Stimulated activated naive CD8-positive, alpha-beta T cell treated with anti-CD3 and anti-CD28 coated beads, Interleukin-15, Interleukin-2, amounts not matched to agents 100 ng/mL and 50 ng/mL, for 24 hours (primary cell): ENCODE data around the gene ARHGAP28.

Experiments used
- H3K27ac Mint-ChIP-seq: one replicate; pipeline ENCODE4 v1.8.0; 2021; ENCODE audit warnings: mild to moderate bottlenecking, mixed read lengths
- H3K27me3 Mint-ChIP-seq: one replicate; pipeline ENCODE4 v1.8.0; 2021; ENCODE audit warnings: mixed read lengths
- H3K36me3 Mint-ChIP-seq: one replicate; pipeline ENCODE4 v1.8.0; 2021; ENCODE audit warnings: low read depth, mixed read lengths
- H3K4me1 Mint-ChIP-seq: one replicate; pipeline ENCODE4 v1.8.0; 2021; ENCODE audit warnings: low read depth, mixed read lengths
- H3K4me3 Mint-ChIP-seq: one replicate; pipeline ENCODE4 v1.8.0; 2021; ENCODE audit warnings: mild to moderate bottlenecking, mixed read lengths
- H3K9me3 Mint-ChIP-seq: one replicate; pipeline ENCODE4 v1.8.0; 2021; ENCODE audit warnings: mixed read lengths

Gene ARHGAP28, protein sequence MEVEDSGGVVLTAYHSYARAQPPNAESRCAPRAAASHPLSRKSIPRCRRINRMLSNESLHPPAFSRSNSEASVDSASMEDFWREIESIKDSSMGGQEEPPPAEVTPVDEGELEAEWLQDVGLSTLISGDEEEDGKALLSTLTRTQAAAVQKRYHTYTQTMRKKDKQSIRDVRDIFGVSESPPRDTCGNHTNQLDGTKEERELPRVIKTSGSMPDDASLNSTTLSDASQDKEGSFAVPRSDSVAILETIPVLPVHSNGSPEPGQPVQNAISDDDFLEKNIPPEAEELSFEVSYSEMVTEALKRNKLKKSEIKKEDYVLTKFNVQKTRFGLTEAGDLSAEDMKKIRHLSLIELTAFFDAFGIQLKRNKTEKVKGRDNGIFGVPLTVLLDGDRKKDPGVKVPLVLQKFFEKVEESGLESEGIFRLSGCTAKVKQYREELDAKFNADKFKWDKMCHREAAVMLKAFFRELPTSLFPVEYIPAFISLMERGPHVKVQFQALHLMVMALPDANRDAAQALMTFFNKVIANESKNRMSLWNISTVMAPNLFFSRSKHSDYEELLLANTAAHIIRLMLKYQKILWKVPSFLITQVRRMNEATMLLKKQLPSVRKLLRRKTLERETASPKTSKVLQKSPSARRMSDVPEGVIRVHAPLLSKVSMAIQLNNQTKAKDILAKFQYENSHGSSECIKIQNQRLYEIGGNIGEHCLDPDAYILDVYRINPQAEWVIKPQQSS

DNA sequence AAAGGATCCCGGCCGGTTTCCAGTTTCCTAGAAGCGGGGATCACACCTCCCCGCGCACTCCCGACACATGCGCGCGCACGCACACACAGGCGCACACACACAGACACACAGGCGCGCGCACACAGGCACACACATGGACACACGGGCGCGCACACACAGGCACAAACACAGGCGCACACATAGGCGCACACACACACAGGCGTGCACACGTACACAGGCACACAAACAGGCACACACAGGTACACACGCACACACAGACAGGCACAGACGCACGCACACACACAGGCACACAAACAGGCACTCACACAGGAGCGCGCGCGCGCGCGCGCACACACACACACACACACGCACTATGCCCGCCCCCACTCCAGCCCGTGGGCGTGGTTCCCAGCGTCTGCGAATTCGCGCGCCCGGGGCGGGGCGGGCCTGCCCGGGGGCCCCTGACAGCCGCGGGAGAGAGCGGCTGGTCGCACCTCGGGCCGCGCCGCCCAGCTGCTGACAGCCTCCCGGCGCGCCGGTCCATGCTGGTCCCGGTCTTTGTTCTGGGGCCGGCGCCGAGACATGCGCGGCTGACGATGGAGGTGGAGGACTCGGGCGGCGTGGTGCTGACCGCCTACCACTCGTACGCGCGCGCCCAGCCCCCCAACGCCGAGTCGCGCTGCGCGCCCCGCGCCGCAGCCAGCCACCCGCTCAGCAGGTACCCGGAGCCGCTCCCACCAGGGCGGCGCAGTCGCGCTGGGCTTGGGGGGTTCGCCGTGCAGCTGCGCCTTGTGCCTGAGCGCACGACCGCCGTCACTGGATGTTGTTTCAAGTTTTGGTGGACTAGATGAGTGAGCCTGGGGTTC lies at the start of gene ARHGAP28:
ARHGAP28 (plus strand) TSS at position 470 of the 845 bp plus-strand sequence; CDS start at position 576, 106 bp downstream.
- no peaks in the 10 kb centered on the region for H3K36me3 Mint-ChIP-seq
- H3K27me3 Mint-ChIP-seq: peaks cover 43% of the 10 kb centered on the region
- peak within 1 kb of the TSS; percentile 73 for H3K4me3 Mint-ChIP-seq
- H3K9me3 Mint-ChIP-seq: no peaks in the 10 kb centered on the region
- H3K27ac Mint-ChIP-seq: no peak within 1 kb of the TSS
- H3K4me1 Mint-ChIP-seq: peaks cover 7% of the 10 kb centered on the region

DNA sequence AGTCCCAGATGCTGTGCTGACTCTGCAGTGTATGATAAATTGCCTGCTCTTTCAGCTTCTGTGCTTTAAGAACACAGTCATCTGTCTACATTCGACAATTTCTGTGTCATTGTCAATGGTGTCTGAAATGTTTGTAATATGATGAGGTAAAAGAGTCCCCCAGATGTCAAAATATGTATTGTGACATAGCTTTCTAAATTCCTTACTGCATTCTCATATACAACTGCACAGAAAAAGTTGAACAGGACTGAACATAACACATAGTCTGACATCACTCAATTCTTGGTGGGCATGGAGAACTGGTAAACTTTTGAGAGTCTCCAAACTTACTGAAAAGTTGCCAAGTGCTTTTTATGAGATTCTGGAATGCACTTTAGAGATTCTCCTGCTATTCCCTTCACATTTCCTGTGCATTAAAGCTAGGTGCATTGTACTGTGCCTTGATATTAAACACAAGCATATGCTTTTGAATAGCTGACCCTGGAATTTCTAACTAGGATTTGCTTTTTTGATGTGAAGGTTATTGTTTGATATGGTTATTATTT lies 48.1 kb upstream of the ARHGAP28 start:
- Mint-ChIP-seq H3K4me1 (no peaks in the 10 kb centered on the region), H3K27me3 (no peaks in the 10 kb centered on the region), H3K4me3 (no peak overlapping the region), H3K9me3 (peaks cover 8% of the 10 kb centered on the region), H3K27ac (no peak overlapping the region), H3K36me3 (no peaks in the 10 kb centered on the region)

DNA sequence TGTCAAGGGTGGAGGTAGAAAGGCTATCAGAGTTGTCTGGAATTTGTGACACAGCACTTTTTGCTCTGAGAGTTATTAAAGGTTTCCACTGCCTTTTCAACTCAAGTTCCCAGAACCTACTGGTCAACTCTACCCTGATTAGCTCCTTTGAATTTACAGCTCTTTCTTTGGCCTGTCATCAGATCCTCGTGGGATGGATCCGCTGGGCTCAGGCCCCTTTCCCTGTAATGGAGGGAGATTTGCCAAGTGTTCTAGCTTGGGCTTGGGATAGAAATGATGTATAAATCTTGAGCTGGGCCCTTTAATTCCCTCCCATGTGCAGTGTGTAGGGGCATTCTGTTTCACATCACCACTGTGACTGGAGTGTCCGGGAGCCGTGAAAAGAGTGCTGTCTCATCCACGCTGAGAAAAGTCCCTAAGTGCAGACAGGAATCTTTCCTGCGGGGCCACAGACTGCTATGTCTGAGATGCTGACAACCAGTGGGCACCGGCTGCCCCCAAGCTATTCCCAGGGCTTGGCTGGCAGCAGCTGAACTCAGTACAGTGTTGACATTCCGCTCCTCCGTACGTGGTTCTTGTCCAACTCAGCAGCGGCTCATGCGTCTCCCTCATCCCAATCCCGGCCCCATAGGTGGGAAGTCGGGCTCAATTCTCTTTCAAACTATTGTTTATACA lies 46.9 kb upstream of the ARHGAP28 start:
- H3K27ac Mint-ChIP-seq: no peak overlapping the region
- no peaks in the 10 kb centered on the region for H3K4me1 Mint-ChIP-seq
- no peaks in the 10 kb centered on the region for H3K27me3 Mint-ChIP-seq
- no peak overlapping the region for H3K4me3 Mint-ChIP-seq
- H3K36me3 Mint-ChIP-seq: no peaks in the 10 kb centered on the region
- peaks cover 8% of the 10 kb centered on the region for H3K9me3 Mint-ChIP-seq

DNA sequence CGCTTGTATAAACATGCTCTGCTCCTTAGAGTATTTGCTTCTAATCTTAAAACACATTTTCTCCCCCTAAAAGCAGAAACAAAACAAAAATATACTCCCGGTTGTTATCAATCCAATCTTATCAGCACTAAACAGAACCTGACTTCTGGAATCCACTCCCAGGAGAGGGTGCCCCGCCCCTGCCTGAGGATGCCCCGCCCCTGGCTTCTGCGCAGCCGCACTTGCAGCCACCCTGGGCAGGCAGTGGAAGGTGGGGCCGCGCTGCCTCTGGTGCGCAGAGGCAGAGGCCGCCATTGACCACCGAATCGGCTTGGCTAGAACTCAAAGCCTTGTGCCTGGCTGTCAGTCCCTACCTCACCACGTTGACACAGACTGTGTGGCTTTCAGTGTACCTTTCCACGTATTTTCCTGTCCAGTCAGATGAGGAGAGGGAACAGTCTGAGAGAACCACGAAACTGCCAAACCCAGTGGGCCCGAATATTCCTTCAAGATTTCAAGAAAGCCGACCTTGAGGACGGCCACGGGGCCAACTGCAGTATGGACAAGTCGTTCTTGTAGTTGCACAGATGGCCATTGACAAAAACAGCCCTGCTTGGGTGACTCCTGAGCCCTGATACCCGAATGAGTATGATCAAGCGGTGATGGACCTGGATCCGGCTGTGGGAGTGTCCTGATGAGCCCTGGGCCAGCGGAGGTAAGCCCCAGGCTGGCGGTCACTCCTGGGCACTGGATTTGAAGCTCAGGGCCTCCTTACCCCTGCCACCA lies 46.2 kb upstream of the ARHGAP28 start:
- Mint-ChIP-seq H3K4me1 (no peaks in the 10 kb centered on the region), H3K27me3 (no peaks in the 10 kb centered on the region), H3K27ac (no peak overlapping the region), H3K4me3 (no peak overlapping the region), H3K36me3 (no peaks in the 10 kb centered on the region), H3K9me3 (peaks cover 8% of the 10 kb centered on the region)

DNA sequence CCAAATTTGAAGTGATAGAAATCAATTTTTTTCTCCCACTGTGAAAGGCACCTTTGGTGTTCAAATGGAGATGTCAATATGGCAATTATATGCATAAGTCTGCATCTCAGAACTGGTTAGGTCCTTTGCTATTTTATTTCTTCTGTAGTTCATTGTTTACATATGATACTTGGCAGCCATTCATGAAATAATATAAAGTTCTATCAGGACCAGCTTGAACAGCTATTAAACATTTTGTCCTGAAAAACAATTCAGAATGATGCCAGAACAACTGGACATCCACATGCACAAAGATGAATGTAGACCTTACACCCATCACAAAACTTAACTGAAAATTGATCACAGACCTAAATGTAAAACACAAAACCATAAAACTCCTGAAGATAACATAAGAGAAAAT lies 41.8 kb upstream of the ARHGAP28 start:
- no peak overlapping the region for H3K4me3 Mint-ChIP-seq
- no peaks in the 10 kb centered on the region for H3K4me1 Mint-ChIP-seq
- H3K9me3 Mint-ChIP-seq: peaks cover 8% of the 10 kb centered on the region
- no peak overlapping the region for H3K27ac Mint-ChIP-seq
- no peaks in the 10 kb centered on the region for H3K27me3 Mint-ChIP-seq
- H3K36me3 Mint-ChIP-seq: no peaks in the 10 kb centered on the region

DNA sequence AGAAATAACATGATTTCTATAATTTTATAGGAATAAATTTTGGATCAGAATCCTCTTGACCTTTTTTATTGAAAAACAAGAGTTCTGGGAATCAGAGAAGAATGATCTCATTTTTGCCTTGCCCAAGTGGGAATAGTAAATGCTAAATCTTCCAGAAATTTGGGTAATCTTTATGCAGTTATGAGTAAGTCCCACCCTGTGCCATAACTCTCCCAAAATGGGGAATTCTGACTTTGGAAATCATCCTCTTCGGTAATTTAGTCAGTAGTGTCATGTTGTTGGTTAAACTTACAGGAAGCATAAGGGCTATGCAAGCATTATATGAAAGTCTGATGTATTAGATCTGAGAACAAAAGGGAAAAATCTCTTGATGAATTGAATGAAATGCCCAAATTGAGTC lies 20.6 kb upstream of the ARHGAP28 start:
- H3K27me3 Mint-ChIP-seq: no peaks in the 10 kb centered on the region
- H3K4me3 Mint-ChIP-seq: no peak overlapping the region
- H3K9me3 Mint-ChIP-seq: peaks cover 15% of the 10 kb centered on the region
- no peak overlapping the region for H3K27ac Mint-ChIP-seq
- no peaks in the 10 kb centered on the region for H3K36me3 Mint-ChIP-seq
- no peaks in the 10 kb centered on the region for H3K4me1 Mint-ChIP-seq

DNA sequence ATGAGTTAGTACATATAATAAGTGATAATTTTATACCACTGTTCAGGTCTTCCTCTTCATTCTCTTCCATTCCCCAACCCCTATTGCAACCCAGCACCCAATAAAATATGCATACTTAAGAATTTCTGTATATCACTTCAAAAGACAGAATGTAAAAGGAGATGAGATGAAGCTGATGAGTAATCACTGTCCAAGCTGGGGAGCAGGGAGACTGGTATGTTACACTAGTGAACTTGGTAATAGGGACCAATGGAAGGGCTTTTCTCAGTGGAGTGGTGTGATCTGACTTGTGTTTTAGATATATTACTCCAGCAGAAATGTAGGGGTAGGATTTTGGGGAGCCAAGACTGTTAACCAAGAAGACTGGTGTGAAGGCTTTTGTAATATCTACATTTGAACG lies 18.0 kb upstream of the ARHGAP28 start:
- Mint-ChIP-seq H3K4me3 (no peak overlapping the region), H3K4me1 (no peaks in the 10 kb centered on the region), H3K27me3 (no peaks in the 10 kb centered on the region), H3K36me3 (no peaks in the 10 kb centered on the region), H3K27ac (no peak overlapping the region), H3K9me3 (peaks cover 11% of the 10 kb centered on the region)

DNA sequence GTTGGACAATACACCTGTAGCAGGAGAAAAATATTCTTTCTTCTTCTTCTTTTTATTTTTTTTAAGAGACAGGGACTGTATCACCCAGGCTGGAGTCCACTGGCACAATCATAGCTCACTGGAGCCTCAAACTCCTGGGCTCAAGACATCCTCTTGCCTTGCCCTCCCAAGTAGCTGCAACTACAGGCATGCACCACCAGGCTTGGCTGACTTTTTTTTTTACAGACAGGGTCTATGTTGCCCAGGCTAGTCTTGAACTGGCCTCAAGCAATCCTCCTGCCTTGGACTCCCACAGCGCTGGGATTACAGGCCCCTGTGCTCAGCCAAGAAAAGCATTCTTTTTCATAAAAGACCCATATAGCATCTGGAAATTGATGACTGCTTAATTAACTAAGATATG lies 17.1 kb upstream of the ARHGAP28 start:
- no peak overlapping the region for H3K27ac Mint-ChIP-seq
- no peaks in the 10 kb centered on the region for H3K4me1 Mint-ChIP-seq
- no peak overlapping the region for H3K4me3 Mint-ChIP-seq
- no peaks in the 10 kb centered on the region for H3K27me3 Mint-ChIP-seq
- peaks cover 6% of the 10 kb centered on the region for H3K9me3 Mint-ChIP-seq
- no peaks in the 10 kb centered on the region for H3K36me3 Mint-ChIP-seq

DNA sequence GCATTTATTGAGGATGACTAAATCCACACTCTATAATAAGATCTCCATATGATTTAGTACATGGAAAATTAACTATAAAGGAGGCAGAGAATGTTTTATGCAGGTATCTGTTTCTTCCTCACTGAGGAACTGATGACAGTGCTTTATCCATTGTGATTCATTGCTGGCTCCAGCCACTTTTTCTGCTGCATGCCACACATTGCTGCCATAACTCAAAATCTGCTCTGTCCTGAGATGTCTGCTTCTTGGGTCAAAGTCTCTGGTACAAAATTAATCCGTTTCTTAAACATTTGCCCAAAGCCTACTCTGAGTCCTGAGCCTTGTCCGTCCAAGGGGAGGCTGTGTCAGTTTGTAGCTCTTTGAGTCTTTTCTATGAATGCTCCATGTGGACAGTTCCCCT lies 15.5 kb upstream of the ARHGAP28 start:
- H3K4me1 Mint-ChIP-seq: no peaks in the 10 kb centered on the region
- peaks cover 9% of the 10 kb centered on the region for H3K9me3 Mint-ChIP-seq
- no peak overlapping the region for H3K27ac Mint-ChIP-seq
- H3K27me3 Mint-ChIP-seq: no peaks in the 10 kb centered on the region
- H3K4me3 Mint-ChIP-seq: no peak overlapping the region
- no peaks in the 10 kb centered on the region for H3K36me3 Mint-ChIP-seq

DNA sequence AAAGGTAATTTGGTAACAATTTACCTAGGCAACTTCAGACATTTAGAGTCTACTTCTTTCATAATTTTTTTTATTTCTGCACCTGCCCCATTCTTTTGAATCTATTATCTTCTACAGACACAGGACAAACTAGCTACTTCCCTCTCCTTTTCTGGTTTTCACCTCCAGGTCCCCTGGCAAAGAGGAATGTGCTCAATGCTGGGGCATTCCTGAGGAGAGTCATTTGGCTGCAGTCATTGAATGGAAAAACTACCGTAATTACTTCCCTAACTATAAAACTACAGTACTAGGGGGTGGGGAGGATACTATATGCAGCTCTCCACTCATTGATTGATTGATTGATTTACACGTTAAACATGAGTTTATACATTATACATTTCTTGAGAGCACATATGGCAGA lies 11.2 kb upstream of the ARHGAP28 start:
- Mint-ChIP-seq H3K9me3 (peaks cover 4% of the 10 kb centered on the region), H3K4me3 (no peak overlapping the region), H3K4me1 (no peaks in the 10 kb centered on the region), H3K27ac (no peak overlapping the region), H3K27me3 (no peaks in the 10 kb centered on the region), H3K36me3 (no peaks in the 10 kb centered on the region)

DNA sequence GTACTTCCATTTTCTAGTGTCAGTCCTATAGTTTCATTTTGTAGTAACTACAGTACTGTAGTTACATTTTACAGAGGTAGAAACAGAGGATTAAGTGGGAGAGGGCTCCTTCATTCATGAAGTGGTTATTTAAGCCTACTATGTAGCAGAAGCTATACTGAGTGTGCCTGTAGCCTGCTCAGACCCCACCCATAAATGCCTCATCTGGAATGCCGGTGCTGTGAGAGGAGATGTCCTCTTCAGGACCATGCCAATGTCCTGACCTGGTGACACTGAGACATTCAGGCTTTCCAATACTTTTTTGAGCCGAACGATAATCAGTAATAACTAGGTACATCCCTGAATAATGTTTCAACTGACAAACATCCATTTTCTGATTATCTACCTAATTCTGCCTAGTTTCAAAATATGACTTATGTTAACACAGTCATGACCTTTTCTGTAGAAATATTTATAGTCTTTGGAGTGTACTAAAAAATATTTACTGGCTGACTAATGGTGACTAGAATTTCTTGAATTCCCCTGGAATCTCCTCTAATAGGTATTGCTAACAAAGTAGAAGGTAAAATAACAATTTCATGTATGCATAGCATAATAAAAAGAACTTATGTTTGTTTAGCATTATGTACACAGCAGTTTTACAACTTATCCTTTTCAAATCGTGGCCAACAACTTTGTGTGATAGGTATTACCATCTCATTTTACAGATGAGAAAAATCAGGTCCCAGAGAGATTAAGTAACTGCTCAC lies 10.2 kb upstream of the ARHGAP28 start:
- Mint-ChIP-seq H3K9me3 (peaks cover 4% of the 10 kb centered on the region), H3K27me3 (no peaks in the 10 kb centered on the region), H3K4me1 (no peaks in the 10 kb centered on the region), H3K36me3 (no peaks in the 10 kb centered on the region), H3K4me3 (no peak overlapping the region), H3K27ac (no peak overlapping the region)

DNA sequence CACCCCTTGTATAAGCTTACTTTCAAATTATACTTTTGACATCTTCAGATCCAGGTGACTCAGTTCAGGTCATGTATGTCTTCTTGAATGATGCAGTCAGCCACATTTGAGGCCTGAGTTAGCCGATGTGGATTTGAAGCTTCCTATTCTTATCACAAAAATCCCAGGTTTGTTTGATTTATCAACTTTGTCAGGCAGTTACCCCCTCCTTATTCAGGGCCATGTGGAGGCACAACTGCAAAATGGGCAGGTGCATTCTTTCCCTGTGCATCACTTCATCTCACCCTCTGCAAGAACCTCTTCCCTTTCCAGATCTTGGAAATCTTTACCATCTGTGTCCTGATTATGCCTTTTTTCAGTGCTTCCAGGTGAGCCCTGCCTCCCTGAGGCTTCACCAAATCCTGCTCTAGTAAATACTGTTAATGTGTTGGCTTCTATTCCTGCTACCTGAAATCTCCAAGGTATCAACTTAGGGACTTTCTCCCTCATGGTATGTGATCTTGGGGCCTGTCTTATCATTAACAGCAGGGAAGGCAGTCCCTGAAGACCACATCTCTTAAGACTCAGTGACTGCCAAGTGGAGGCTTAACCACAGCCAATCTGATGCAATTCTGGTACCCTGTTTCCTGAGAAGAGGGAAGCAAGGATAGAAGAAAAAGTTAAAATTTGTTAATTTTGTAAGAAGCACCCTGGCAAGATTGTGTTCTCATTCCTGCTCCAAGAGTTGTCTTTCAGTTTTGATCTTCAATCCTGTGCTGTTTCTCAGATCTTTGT lies 9.4 kb upstream of the ARHGAP28 start:
- no peak overlapping the region for H3K27ac Mint-ChIP-seq
- peaks cover 4% of the 10 kb centered on the region for H3K9me3 Mint-ChIP-seq
- no peaks in the 10 kb centered on the region for H3K27me3 Mint-ChIP-seq
- H3K36me3 Mint-ChIP-seq: no peaks in the 10 kb centered on the region
- H3K4me1 Mint-ChIP-seq: no peaks in the 10 kb centered on the region
- H3K4me3 Mint-ChIP-seq: no peak overlapping the region

DNA sequence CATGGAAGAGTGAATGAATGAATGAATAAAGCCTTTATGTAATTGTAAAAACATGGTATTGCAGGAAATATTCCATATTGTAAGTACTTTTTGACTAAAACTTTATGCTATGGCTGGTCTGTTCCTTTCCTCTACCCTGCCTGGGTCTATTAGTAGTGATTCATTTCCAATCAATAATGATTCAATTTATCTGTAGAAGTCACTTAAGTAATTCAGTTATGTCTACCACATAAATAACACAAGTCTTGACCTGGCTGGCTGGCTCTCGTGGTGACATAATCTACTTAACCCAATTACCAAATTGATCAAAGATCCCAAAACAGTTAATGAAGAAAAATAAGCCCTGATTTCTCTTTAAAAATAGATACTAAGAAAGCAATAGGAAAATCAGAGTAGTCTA lies 7.8 kb upstream of the ARHGAP28 start:
- no peak overlapping the region for H3K4me3 Mint-ChIP-seq
- peaks cover 4% of the 10 kb centered on the region for H3K9me3 Mint-ChIP-seq
- H3K27ac Mint-ChIP-seq: no peak overlapping the region
- H3K27me3 Mint-ChIP-seq: peaks cover 3% of the 10 kb centered on the region
- H3K36me3 Mint-ChIP-seq: no peaks in the 10 kb centered on the region
- H3K4me1 Mint-ChIP-seq: no peaks in the 10 kb centered on the region
